SK-N-SH treated with all-trans-retinoic acid at 6 μM for 48 hours (cell line): ENCODE results near the gene SLC25A25.
"Not testable (repeated sequence)": the region's sequence is repeated elsewhere in the genome, so short reads cannot be mapped to it uniquely, and the experiment has no call there.

Source experiments
- ATAC-seq: fragments of 200-7000 bp; cut with Tn5 transposase; 3 replicates; pipeline ENCODE4 v1.9.1; 2020; ENCODE audit warnings: mild to moderate bottlenecking, moderate library complexity
- ARNTL ChIP-seq: fragments of 450-650 bp; formaldehyde crosslinking; IDR thresholded peaks from 2 replicates; pipeline ENCODE4 v1.5.0; 2020; ENCODE audit warnings: low read depth, mild to moderate bottlenecking, moderate library complexity, borderline replicate concordance
- BACH2 ChIP-seq: fragments of 250-450 bp; sonication (Bioruptor Pico); IDR thresholded peaks from 2 replicates; pipeline ENCODE4 v1.9.0; 2021; ENCODE audit warnings: mild to moderate bottlenecking, borderline replicate concordance
- CREB5 ChIP-seq: fragments of 250-450 bp; sonication (Bioruptor Pico); IDR thresholded peaks from 2 replicates; pipeline ENCODE4 v1.5.1; 2020; ENCODE audit warnings: low read depth, mild to moderate bottlenecking, moderate library complexity
- CSDC2 ChIP-seq: fragments of 250-450 bp; sonication (Bioruptor Pico); IDR thresholded peaks from 2 replicates; pipeline ENCODE4 v1.5.0; 2020; ENCODE audit warnings: mild to moderate bottlenecking, moderate library complexity
- CSRNP3 ChIP-seq: fragments of 250-450 bp; sonication (Bioruptor Pico); IDR thresholded peaks from 2 replicates; pipeline ENCODE4 v1.5.1; 2021; ENCODE audit warnings: mild to moderate bottlenecking, moderate library complexity
- ESRRG ChIP-seq: fragments of 250-450 bp; sonication (Bioruptor Pico); IDR thresholded peaks from 2 replicates; pipeline ENCODE4 v1.6.1; 2021; ENCODE audit warnings: mild to moderate bottlenecking
- ISL1 ChIP-seq: fragments of 250-450 bp; sonication (Bioruptor Pico); IDR thresholded peaks from 2 replicates; pipeline ENCODE4 v2.1.2; 2022; ENCODE audit warnings: mild to moderate bottlenecking, moderate library complexity
- OSR1 ChIP-seq: fragments of 250-450 bp; sonication (Bioruptor Pico); IDR thresholded peaks from 2 replicates; pipeline ENCODE4 v1.8.0; 2022; ENCODE audit warnings: moderate library complexity, mild to moderate bottlenecking, inconsistent platforms
- PATZ1 ChIP-seq: fragments of 250-450 bp; sonication (Bioruptor Pico); IDR thresholded peaks from 2 replicates; pipeline ENCODE4 v1.8.0; 2020; ENCODE audit warnings: mild to moderate bottlenecking, moderate library complexity, borderline replicate concordance
- POU6F1 ChIP-seq: fragments of 250-450 bp; sonication (Bioruptor Pico); IDR thresholded peaks from 2 replicates; pipeline ENCODE4 v1.8.0; 2021; ENCODE audit warnings: low read depth, mild to moderate bottlenecking, moderate library complexity, borderline replicate concordance
- PPARA ChIP-seq: fragments of 250-450 bp; sonication (Bioruptor Pico); IDR thresholded peaks from 2 replicates; pipeline ENCODE4 v1.5.0; 2020; ENCODE audit warnings: mild to moderate bottlenecking, borderline replicate concordance
- RARB ChIP-seq: fragments of 250-450 bp; sonication (Bioruptor Pico); IDR thresholded peaks from 2 replicates; pipeline ENCODE4 v1.8.0; 2021; ENCODE audit warnings: mild to moderate bottlenecking, moderate library complexity
- SNAI2 ChIP-seq: fragments of 250-450 bp; sonication (Bioruptor Pico); IDR thresholded peaks from 2 replicates; pipeline ENCODE4 v1.5.0; 2020; ENCODE audit warnings: mild to moderate bottlenecking, moderate library complexity
- TOX ChIP-seq: fragments of 250-450 bp; sonication (Bioruptor Pico); IDR thresholded peaks from 2 replicates; pipeline ENCODE4 v1.8.0; 2021; ENCODE audit warnings: mild to moderate bottlenecking, moderate library complexity, borderline replicate concordance
- TSHZ2 ChIP-seq: fragments of 250-450 bp; sonication (Bioruptor Pico); IDR thresholded peaks from 2 replicates; pipeline ENCODE4 v1.5.0; 2020; ENCODE audit warnings: mild to moderate bottlenecking, moderate library complexity
- ZFP3 ChIP-seq: fragments of 250-450 bp; sonication (Bioruptor Pico); IDR thresholded peaks from 2 replicates; pipeline ENCODE4 v1.5.0; 2020; ENCODE audit warnings: mild to moderate bottlenecking, moderate library complexity
- ZFP30 ChIP-seq: fragments of 450-650 bp; formaldehyde crosslinking; IDR thresholded peaks from 2 replicates; pipeline ENCODE4 v1.5.0; 2022; ENCODE audit warnings: mild to moderate bottlenecking, moderate library complexity
- ZNF565 ChIP-seq: fragments of 450-650 bp; formaldehyde crosslinking; conservative IDR thresholded peaks from 2 replicates; pipeline ENCODE4 v1.5.0; 2020; ENCODE audit warnings: low read depth, mild to moderate bottlenecking, moderate library complexity
- ZNF8 ChIP-seq: fragments of 450-650 bp; formaldehyde crosslinking; IDR thresholded peaks from 2 replicates; pipeline ENCODE4 v1.5.0; 2020; ENCODE audit warnings: mild to moderate bottlenecking, moderate library complexity

Gene SLC25A25

GRCh38 chr9:128127990-128128835 is 60.2 kb downstream of the SLC25A25 start:
- TF ChIP-seq POU6F1 (CRISPR knock-in tag) (no peak), TSHZ2 (CRISPR knock-in tag) (peak; percentile 23; the same call in 1 of the 2 replicates)
- peak; percentile 86 for ATAC-seq

GRCh38 chr9:128128836-128129590 is 61.0 kb downstream of the SLC25A25 start:
- no peak for TF ChIP-seq CREB5
- no peak for TF ChIP-seq PPARA (CRISPR knock-in tag)
- no peak for TF ChIP-seq POU6F1 (CRISPR knock-in tag)
- TF ChIP-seq TOX (CRISPR knock-in tag) = no peak
- no peak for TF ChIP-seq CSRNP3 (CRISPR knock-in tag)
- TF ChIP-seq ZNF8 = no peak
- no peak for TF ChIP-seq RARB (CRISPR knock-in tag)
- TF ChIP-seq ESRRG = no peak
- TF ChIP-seq ZFP3 = no peak
- no peak for TF ChIP-seq ZNF565
- no peak for TF ChIP-seq SNAI2 (CRISPR knock-in tag)
- no peak for TF ChIP-seq PATZ1 (CRISPR knock-in tag)
- TF ChIP-seq ISL1 (CRISPR knock-in tag) = no peak
- no peak for TF ChIP-seq BACH2 (CRISPR knock-in tag)
- TF ChIP-seq CSDC2 = no peak
- TF ChIP-seq OSR1 (CRISPR knock-in tag) = no peak
- TF ChIP-seq ZFP30 (CRISPR knock-in tag) = no peak
- TF ChIP-seq ARNTL (CRISPR knock-in tag) = no peak
- ATAC-seq = no peak

GRCh38 chr9:128129976-128130590 is 62.1 kb downstream of the SLC25A25 start:
- not testable (repeated sequence) for ATAC-seq

GRCh38 chr9:128130651-128131050 is 62.6 kb downstream of the SLC25A25 start:
- not testable (repeated sequence) for ATAC-seq

- not testable (repeated sequence) for ATAC-seq
These were observed 63.3 kb downstream of the SLC25A25 start for GRCh38 chr9:128131346-128131745.

GRCh38 chr9:128132139-128132538 is 64.1 kb downstream of the SLC25A25 start:
- ATAC-seq = not testable (repeated sequence)

GRCh38 chr9:128135561-128135960 is 67.5 kb downstream of the SLC25A25 start:
- not testable (repeated sequence) for ATAC-seq
